CD4-positive, CD25-positive, alpha-beta regulatory T cell (primary cell): ENCODE data around the gene KLHL21. TPM values are rescaled to one million over a fixed set of nuclear protein-coding genes. Genes with fewer than 3 reads are reported as not detected.
A peak's percentile ranks its signal among the peaks of the same experiment; 100 is the strongest.

Experiments used
- ATAC-seq, 2 donors: fragments of 150-1000 bp; cut with Tn5 transposase; one replicate each; pipeline ENCODE4 v1.10.0; 2021; ENCODE audit warnings: low read depth in 2 of 2, moderate number of reproducible peaks in 2 of 2, moderate library complexity in 1 of 2
- DNase-seq, 3 donors: peaks; one replicate each; pipeline versions ENCODE4 v3.0.0 to v3.0.0-alpha.2; 2012 to 2022; ENCODE audit warnings: mixed read lengths in 1 of 3
- H3K27ac ChIP-seq: one replicate; pipeline ENCODE4 v1.7.0; 2013; ENCODE audit warnings: mild to moderate bottlenecking, low read length; ENCODE audit not compliant: insufficient read depth, poor library complexity, severe bottlenecking
- H3K27me3 ChIP-seq: one replicate; pipeline ENCODE4 v1.7.0; 2013; ENCODE audit warnings: low read length; ENCODE audit not compliant: control insufficient read depth, insufficient read depth
- H3K36me3 ChIP-seq: one replicate; pipeline ENCODE4 v1.7.0; 2013; ENCODE audit warnings: mild to moderate bottlenecking, low read length, moderate library complexity; ENCODE audit not compliant: control insufficient read depth, insufficient read depth
- H3K4me1 ChIP-seq: 2 replicates; pipeline ENCODE4 v1.7.0; 2013; ENCODE audit warnings: mild to moderate bottlenecking, low read length; ENCODE audit not compliant: insufficient read depth, control insufficient read depth, poor library complexity, severe bottlenecking
- H3K4me3 ChIP-seq: one replicate; pipeline ENCODE4 v1.7.0; 2013; ENCODE audit warnings: low read depth, mild to moderate bottlenecking, low read length, moderate library complexity
- H3K9me3 ChIP-seq, 2 experiments: 1 replicate in 1 of 2; 2 replicates in 1 of 2; pipeline ENCODE4 v1.7.0; 2013; ENCODE audit warnings: low read length in 2 of 2, mild to moderate bottlenecking in 1 of 2, moderate library complexity in 1 of 2; ENCODE audit not compliant: control insufficient read depth in 2 of 2
- H3K27ac Mint-ChIP-seq, 3 donors: one replicate each; pipeline ENCODE4 v1.8.0; 2020 to 2022; ENCODE audit warnings: mild to moderate bottlenecking in 3 of 3, mixed read lengths in 3 of 3, moderate library complexity in 2 of 3
- H3K27me3 Mint-ChIP-seq: one replicate; pipeline ENCODE4 v1.8.0; 2022; ENCODE audit warnings: mild to moderate bottlenecking, mixed read lengths
- H3K36me3 Mint-ChIP-seq: one replicate; pipeline ENCODE4 v1.8.0; 2020; ENCODE audit warnings: mixed read lengths
- H3K4me1 Mint-ChIP-seq, 4 donors: one replicate each; pipeline ENCODE4 v1.8.0; 2020 to 2022; ENCODE audit warnings: mixed read lengths in 4 of 4, mild to moderate bottlenecking in 1 of 4
- H3K4me3 Mint-ChIP-seq, 4 donors: one replicate each; pipeline ENCODE4 v1.8.0; 2020 to 2022; ENCODE audit warnings: mild to moderate bottlenecking in 4 of 4, mixed read lengths in 4 of 4, moderate library complexity in 3 of 4
- H3K9me3 Mint-ChIP-seq, 7 donors: one replicate each; pipeline ENCODE4 v1.8.0; 2020 to 2022; ENCODE audit warnings: mixed read lengths in 7 of 7, mild to moderate bottlenecking in 3 of 7, moderate library complexity in 2 of 7
- polyA plus RNA-seq, 4 donors: library from polyadenylated mRNA; unstranded; fragments of 300-500 nt; fragmentation: Illumina TruSeq; gene quantifications; one replicate each; pipeline ENCODE4 v1.2.3, GENCODE V29; 2021
- total RNA-seq: library from RNA; stranded (reverse); gene quantifications from one replicate; pipeline ENCODE4 v1.2.3, GENCODE V29; 2022

Gene KLHL21
- total and polyA plus RNA-seq, 5 donors from 2014 or later, result 16.7 to 46.6 (median 29.1) TPM

- no peak overlapping the region for H3K27ac Mint-ChIP-seq
- ATAC-seq, result no peak
- DNase-seq, result no peak
- H3K4me1 ChIP-seq, result peaks cover 33% of the 10 kb centered on the region
- H3K27ac ChIP-seq, result no peak overlapping the region
- peaks cover 4% of the 10 kb centered on the region for H3K27me3 Mint-ChIP-seq
- H3K9me3 Mint-ChIP-seq, result no peaks in the 10 kb centered on the region
- H3K4me3 Mint-ChIP-seq, result no peak overlapping the region
- no peaks in the 10 kb centered on the region for H3K9me3 ChIP-seq
- H3K36me3 Mint-ChIP-seq, result peaks cover 21% of the 10 kb centered on the region
- H3K27me3 ChIP-seq, result no peaks in the 10 kb centered on the region
- peaks cover 0 to 49% (median 14%) of the 10 kb centered on the region in 4 donors for H3K4me1 Mint-ChIP-seq
- H3K4me3 ChIP-seq, result no peak overlapping the region
- H3K36me3 ChIP-seq, result peaks cover 89% of the 10 kb centered on the region
Observed at GRCh38 chr1:6592865-6593593, 9.6 kb downstream of the KLHL21 start.

GRCh38 chr1:6592441-6592840 is 10.2 kb downstream of the KLHL21 start:
- Histone ChIP-seq H3K4me1 (peaks cover 27% of the 10 kb centered on the region), H3K36me3 (peaks cover 83% of the 10 kb centered on the region), H3K4me3 (no peak overlapping the region), H3K27me3 (no peaks in the 10 kb centered on the region), H3K9me3 (no peaks in the 10 kb centered on the region), H3K27ac (no peak overlapping the region)
- no peak for DNase-seq
- no peak overlapping the region for H3K27ac Mint-ChIP-seq
- H3K4me1 Mint-ChIP-seq, result peaks cover 0 to 47% (median 15%) of the 10 kb centered on the region in 4 donors
- ATAC-seq, result no peak
- peaks cover 4% of the 10 kb centered on the region for H3K27me3 Mint-ChIP-seq
- H3K4me3 Mint-ChIP-seq, result no peak overlapping the region
- peaks cover 21% of the 10 kb centered on the region for H3K36me3 Mint-ChIP-seq
- no peaks in the 10 kb centered on the region for H3K9me3 Mint-ChIP-seq

GRCh38 chr1:6591644-6592043 is 11.0 kb downstream of the KLHL21 start:
- Mint-ChIP-seq H3K4me3 (no peak overlapping the region), H3K27ac (peak overlapping the region in 1 of 3 donors; percentile 39), H3K4me1 (peaks cover 0 to 47% (median 15%) of the 10 kb centered on the region in 4 donors), H3K9me3 (no peaks in the 10 kb centered on the region), H3K36me3 (peaks cover 21% of the 10 kb centered on the region), H3K27me3 (peaks cover 4% of the 10 kb centered on the region)
- ATAC-seq (no peak), DNase-seq (no peak)
- Histone ChIP-seq H3K27me3 (no peaks in the 10 kb centered on the region), H3K9me3 (no peaks in the 10 kb centered on the region), H3K36me3 (peaks cover 75% of the 10 kb centered on the region), H3K27ac (no peak overlapping the region), H3K4me1 (peaks cover 19% of the 10 kb centered on the region), H3K4me3 (no peak overlapping the region)

- H3K4me3 ChIP-seq, result no peak overlapping the region
- H3K27me3 Mint-ChIP-seq, result no peaks in the 10 kb centered on the region
- H3K27me3 ChIP-seq, result no peaks in the 10 kb centered on the region
- no peak for DNase-seq
- peaks cover 17% of the 10 kb centered on the region for H3K36me3 Mint-ChIP-seq
- peak overlapping the region in 1 of 4 donors; percentile 22 for H3K4me3 Mint-ChIP-seq
- peaks cover 0 to 45% (median 15%) of the 10 kb centered on the region in 4 donors for H3K4me1 Mint-ChIP-seq
- no peak for ATAC-seq
- H3K27ac Mint-ChIP-seq, result peak overlapping the region in 2 of 3 donors; percentile 32 to 80
- H3K9me3 ChIP-seq, result no peaks in the 10 kb centered on the region
- H3K4me1 ChIP-seq, result peaks cover 17% of the 10 kb centered on the region
- no peaks in the 10 kb centered on the region for H3K9me3 Mint-ChIP-seq
- H3K27ac ChIP-seq, result no peak overlapping the region
- peaks cover 71% of the 10 kb centered on the region for H3K36me3 ChIP-seq
Observed at GRCh38 chr1:6591222-6591621, 11.4 kb downstream of the KLHL21 start.

GRCh38 chr1:6590046-6590445 is 12.6 kb downstream of the KLHL21 start:
- H3K4me3 Mint-ChIP-seq, result peak overlapping the region in 1 of 4 donors; percentile 5
- no peak overlapping the region for H3K27ac Mint-ChIP-seq
- Histone ChIP-seq H3K27ac (no peak overlapping the region), H3K27me3 (no peaks in the 10 kb centered on the region), H3K9me3 (no peaks in the 10 kb centered on the region), H3K4me1 (peaks cover 17% of the 10 kb centered on the region), H3K36me3 (peaks cover 60% of the 10 kb centered on the region), H3K4me3 (no peak overlapping the region)
- peaks cover 8% of the 10 kb centered on the region for H3K36me3 Mint-ChIP-seq
- ATAC-seq, result no peak
- no peaks in the 10 kb centered on the region for H3K27me3 Mint-ChIP-seq
- H3K9me3 Mint-ChIP-seq, result no peaks in the 10 kb centered on the region
- peaks cover 0 to 36% (median 7%) of the 10 kb centered on the region in 4 donors for H3K4me1 Mint-ChIP-seq
- no peak for DNase-seq

GRCh38 chr1:6588893-6589520 is 13.7 kb downstream of the KLHL21 start:
- no peak overlapping the region for H3K4me3 ChIP-seq
- Mint-ChIP-seq H3K27ac (peak overlapping the region in 1 of 3 donors; percentile 29), H3K9me3 (no peaks in the 10 kb centered on the region), H3K4me3 (peak overlapping the region in 1 of 4 donors; percentile 48), H3K4me1 (peaks cover 0 to 40% (median 15%) of the 10 kb centered on the region in 4 donors), H3K27me3 (no peaks in the 10 kb centered on the region), H3K36me3 (peaks cover 3% of the 10 kb centered on the region)
- H3K9me3 ChIP-seq, result no peaks in the 10 kb centered on the region
- no peaks in the 10 kb centered on the region for H3K27me3 ChIP-seq
- no peak overlapping the region for H3K27ac ChIP-seq
- H3K4me1 ChIP-seq, result peaks cover 20% of the 10 kb centered on the region
- ATAC-seq, result no peak
- peaks cover 49% of the 10 kb centered on the region for H3K36me3 ChIP-seq
- DNase-seq, result no peak

GRCh38 chr1:6588128-6588892 is 14.4 kb downstream of the KLHL21 start:
- Histone ChIP-seq H3K27ac (no peak overlapping the region), H3K4me3 (no peak overlapping the region), H3K36me3 (peaks cover 43% of the 10 kb centered on the region), H3K27me3 (no peaks in the 10 kb centered on the region), H3K4me1 (peaks cover 20% of the 10 kb centered on the region), H3K9me3 (no peaks in the 10 kb centered on the region)
- H3K9me3 Mint-ChIP-seq, result no peaks in the 10 kb centered on the region
- ATAC-seq (no peak), DNase-seq (no peak)
- no peak overlapping the region for H3K27ac Mint-ChIP-seq
- peaks cover 0 to 40% (median 15%) of the 10 kb centered on the region in 4 donors for H3K4me1 Mint-ChIP-seq
- H3K4me3 Mint-ChIP-seq, result no peak overlapping the region
- H3K27me3 Mint-ChIP-seq, result no peaks in the 10 kb centered on the region
- no peaks in the 10 kb centered on the region for H3K36me3 Mint-ChIP-seq
